GM19238 (cell line): ENCODE data around the gene DENND4A.
A peak's percentile ranks its signal among the peaks of the same experiment; 100 is the strongest.
"Not testable (repeated sequence)": the region's sequence is repeated elsewhere in the genome, so short reads cannot be mapped to it uniquely, and the experiment has no call there.

ENCODE experiments used
- DNase-seq: peaks from one replicate; pipeline ENCODE4 v3.0.0; 2011; ENCODE audit warnings: low spot score; ENCODE audit not compliant: insufficient read length

The DENND4A gene

DNA sequence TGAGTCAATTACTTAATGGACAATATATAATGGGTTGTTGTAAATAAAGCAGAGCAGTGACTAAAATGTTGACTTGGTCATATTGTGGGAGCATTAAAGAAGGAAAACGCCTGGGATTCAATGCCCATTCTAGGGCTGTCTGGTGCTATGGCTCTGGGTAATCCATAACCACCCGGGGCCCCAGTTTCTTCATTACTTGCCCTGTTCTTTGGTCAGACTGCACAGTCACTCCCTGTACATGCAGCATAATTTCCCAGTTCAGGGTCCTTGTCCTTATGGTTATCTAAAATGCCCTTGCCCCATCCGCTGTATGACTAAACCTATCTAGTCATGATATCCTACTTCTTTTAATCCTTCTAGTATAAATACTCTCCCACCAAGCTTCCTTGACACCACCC is 27.5 kb upstream of the DENND4A start:
- no peak for DNase-seq

DNA sequence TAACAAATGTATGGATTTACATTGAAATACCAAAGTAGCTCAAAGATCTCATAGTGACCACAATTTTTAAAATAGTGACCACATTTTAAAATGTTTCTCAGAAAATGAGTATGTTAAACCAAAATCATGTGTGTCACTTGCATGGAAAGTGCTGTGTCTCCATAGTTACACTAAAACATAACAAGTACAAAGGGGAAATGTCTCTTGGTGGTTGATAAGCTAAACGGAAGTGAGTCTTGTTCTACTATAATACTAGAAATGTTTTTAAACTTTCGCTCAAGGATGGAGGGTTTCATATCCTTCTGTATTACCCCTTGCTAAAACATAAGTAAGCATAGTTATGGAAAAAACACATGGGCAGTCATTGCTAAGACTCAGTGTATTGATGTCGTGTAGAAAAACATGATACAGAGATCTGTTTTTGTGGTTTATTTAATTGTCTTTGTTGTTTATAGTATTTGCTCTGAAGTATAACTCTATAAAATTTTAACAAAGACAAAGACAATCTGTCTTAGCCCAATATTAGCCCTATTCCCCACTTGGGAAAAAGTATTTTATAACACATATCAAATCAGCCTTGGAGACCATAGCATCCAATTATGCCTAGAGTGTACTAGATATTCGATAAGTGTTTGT is 27.0 kb upstream of the DENND4A start:
- no peak for DNase-seq

DNA sequence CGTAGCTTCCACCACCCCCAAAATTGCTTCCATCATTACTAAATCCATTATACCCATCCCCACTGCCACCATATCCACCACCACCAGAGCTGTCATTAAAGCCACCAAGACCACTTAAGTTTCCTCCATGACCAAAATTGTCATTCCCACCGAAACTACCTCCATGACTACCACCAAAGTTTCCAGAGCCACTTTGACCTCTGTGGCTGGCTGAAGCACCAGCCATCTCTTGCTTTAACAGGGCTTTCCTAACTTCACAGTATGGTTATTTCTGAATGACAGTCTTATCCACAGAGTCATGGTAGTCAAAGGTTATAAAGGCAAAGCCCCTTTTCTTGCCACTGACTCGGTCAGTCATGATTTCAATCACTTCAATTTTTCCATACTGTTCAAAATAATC is 24.3 kb upstream of the DENND4A start:
- no peak for DNase-seq

DNA sequence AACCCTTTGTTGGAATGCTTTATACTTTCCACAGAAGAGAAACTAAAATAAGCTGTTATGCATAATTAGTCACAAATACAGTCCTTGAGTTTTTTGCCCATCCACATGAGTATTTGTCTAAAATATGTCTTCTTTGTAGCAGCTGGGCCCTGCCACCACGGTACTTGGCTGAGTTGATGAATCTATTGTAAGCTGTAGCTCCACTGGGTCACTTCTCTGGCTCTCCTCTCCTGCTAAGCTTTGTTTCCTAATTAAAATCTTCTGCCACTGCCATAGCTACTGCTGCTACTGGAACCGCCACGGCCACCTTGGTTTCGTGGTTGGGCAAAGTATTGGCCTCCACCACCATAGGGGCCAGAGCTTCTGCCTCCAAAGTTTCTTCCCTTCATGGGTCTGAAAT is 23.9 kb upstream of the DENND4A start:
- DNase-seq = not testable (repeated sequence)

DNA sequence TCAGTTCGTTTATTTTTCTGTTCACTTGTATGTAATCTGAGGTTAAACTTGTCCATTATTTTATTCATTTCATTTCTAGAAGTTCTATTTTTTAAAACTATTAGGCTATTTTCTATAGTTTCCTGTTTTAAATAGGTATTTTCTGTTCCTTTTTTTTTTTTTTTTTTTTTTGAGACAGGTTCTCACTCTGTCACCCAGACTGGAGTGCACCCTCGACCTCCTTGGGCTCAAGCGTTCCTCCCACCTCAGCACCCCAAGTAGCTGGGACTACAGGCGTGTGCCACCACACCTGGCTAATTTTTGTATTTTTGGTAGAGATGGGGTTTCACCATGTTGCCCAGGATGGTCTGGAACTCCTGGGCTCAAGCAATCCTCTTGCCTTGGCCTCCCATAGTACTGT is 22.2 kb upstream of the DENND4A start:
- DNase-seq = not testable (repeated sequence)

DNA sequence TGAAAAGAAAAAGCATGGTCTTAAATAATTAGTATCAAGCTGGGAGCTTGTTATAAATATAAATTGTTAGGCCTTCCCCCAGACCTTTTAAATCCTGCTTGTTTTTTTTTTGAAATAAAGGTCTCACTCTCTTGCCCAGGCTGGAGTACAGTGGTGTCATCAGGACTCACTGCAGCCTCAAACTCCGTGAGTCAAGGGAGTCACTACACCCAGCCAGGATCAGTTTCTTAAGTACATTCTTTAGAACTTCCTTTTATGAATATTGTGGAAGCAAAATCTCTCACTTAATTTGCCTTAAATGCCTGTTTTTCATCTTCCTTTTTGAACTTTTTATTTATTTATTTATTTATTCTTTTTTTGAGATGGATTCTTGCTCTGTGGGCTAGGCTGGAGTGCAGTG is 20.8 kb upstream of the DENND4A start:
- DNase-seq = no peak

DNA sequence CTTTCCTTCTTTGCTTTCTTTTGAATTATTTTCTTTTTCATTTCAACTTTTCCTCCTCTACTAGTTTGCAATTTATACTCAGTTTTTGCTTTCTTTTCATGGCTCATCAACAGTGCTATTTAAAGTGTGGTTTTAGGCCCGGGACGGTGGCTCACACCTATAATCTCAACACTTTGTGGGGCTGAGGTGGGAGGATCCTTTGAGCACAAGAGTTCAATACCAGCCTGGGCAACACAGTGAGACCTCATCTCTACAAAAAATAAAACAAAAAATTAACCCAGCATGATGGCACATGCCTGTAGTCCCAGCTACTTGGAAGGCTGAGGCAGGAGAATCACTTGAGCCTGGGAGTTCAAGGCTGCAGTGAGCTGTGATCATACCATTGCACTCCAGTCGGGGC is 20.4 kb upstream of the DENND4A start:
- no peak for DNase-seq

DNA sequence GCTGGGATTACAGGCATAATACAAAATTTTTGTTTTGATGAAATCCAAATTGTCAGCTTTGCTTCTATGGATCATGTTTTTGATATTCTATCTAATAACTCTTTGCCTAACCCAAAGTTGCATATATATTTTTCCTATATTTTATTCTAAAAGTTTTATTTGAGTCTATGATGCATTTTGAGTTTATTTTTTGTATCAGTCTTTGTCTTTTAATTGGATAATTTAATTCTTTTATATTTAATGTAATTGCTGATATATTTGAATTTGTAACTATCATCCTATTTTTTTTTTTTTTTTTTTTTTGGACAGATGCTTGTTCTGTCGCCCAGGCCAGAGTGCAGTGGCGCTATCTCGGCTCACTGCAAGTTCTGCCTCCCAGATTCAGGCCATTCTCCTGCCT is 19.7 kb upstream of the DENND4A start:
- DNase-seq = no peak

DNA sequence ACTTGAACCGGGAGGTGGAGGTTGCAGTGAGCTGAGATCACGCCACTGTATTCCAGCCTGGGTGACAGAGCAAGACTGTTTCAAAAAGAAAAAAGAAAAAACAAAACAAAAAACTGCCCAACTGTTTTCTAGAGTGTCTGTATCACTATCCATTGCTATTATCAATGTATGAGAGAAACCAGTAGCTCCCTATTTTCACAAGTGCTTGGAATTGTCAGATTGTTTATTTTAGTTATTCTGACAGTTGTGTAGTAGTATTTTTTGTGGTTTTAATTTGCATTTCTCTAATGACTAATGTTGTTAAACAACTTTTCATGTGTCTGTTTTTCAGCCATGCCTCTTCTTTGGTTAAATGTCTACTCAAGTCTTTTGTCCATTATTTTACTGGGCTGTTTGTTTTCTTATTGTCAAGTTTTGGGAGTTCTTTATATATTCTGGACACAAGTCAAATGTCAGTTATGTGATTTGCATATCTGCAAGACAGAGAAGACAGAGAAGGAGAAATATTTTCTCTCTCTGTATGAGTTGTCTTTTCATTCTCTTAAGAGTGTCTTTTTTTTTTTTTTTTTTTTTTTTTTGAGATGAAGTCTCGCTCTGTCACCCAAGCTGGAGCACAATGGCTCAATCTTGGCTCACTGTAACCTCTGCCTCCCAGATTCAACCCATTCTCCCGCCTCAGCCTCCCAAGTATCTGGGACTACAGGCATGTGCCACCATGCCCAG is 19.1 kb upstream of the DENND4A start:
- DNase-seq = not testable (repeated sequence)

DNA sequence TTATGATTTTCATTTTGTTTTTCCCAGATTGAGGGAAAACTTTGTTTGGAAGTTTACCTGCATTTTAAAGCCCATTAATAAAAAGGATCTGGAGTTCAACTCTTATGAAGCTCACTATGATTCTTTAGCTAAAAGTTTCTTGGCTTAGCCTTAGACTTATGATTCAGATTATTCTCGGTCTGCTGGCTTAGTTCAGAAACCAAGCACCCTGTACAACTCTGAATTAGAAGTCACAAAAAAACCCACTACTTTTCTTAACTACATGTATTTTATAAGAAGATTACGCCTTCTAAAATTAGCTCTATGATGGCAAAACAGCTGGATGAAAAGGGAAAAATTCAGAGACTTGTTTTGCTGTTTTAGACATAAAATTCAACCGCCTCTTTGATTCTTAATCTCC is 14.3 kb upstream of the DENND4A start:
- DNase-seq = no peak

DNA sequence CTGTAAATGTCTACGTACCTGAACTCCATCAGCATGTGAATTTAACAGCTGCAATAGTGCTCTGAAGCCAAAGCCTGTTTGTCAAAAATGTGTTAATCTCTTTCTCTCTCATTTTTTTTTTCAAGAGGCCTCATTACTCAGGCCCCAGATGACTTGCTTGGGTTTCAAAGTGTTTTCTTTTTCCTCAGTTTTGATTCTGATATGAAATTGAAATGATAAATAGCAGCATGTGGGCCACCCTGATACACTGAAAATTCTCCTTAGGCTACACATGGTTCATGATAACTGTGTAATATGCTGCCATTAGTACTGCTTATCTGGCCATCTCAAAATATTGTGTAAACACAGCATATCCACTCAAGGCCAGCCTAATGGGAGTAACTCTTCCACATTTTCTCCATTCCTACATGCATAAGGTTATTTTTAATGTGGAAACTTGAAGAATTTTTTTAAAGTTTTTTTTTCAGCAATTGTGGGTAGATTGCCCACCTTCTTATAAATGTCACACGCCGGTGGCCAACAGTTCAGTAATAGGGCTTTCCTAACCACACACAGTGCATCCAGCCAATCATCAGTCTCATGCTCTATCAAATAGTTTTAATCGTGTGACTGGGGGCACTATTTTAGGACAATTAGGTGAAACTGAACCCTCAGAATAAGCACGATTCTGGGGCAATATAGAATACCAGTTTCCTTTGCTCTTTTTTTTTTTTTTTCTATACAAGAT is 13.1 kb upstream of the DENND4A start:
- DNase-seq = no peak

DNA sequence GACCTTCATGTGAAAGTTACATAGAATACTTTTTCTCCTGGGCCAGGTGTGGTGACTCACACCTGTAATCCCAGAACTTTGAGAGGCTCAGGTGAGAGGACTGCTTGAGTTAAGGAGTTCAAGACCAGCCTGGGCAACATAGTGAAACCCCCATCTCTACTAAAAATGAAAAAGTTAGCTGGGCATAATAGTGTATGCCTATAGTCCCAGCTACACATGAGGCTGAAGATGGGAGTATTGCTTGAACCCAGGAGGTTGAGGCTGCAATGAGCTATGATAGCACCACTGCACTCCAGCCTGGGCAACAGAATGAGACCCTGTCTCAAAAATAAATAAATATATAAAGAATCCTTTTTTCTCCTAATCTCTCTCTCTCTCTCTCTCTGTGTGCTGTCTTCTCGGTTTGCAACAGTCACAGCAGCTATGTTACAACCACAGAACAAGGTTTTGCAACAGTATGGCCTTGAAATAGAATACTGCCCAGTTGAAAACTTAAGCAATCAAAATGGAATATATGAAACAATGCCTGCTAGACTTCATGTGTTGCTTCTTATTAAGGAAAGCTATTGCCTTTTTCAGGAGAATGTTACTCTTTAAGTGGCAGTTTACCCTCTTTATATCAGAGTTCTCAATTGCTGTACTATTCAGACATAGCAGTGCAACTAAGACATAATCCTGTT is 12.3 kb upstream of the DENND4A start:
- DNase-seq = no peak

DNA sequence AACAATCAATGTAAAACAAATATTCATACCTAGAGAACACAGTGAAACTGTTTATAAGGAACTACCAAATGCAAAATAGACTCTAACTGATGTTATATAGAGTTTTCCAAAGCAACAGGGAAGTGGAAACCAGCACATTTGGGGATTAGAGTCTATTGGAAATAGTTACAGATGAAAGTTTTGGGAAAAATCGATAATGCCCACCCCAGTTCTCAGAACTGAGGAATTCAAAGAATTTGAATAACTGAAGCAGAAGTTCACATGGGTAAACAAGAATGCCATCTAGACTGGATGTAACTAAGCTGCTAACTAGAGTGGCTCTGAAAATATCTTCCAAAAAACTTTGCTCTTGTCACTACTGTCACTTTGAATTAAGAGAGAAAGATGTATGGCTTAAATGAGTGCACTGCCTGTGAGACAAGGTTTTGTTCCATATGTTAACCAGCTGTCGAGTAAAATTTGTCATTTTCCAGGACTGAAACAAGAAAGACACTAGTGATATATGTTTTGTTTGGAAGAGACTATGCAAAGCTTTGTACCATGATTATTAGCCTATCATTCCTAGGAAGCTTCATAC is 9.2 kb upstream of the DENND4A start:
- DNase-seq = no peak

DNA sequence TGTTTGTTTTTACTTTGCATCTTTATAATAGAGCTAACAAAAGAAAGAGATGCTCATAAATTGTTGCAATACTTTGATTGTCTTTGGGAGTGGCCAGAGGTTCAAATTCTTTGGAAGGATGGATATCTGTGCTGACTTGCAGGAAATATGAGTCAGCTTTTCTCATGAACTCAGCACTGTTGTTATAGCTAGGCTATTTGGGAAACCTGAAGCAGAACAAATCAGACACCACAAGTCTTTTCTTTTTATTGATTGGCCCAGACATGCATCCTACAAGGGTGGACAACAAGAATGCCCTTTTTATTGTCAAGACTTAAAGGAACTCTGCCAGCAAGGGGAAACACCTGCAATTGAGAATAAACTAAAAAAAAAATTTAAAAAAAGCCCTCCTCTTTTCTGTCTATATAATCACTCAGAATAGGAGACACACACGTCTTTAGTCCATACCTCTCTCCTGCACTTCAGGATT is 4.6 kb upstream of the DENND4A start:
- DNase-seq = no peak

DNA sequence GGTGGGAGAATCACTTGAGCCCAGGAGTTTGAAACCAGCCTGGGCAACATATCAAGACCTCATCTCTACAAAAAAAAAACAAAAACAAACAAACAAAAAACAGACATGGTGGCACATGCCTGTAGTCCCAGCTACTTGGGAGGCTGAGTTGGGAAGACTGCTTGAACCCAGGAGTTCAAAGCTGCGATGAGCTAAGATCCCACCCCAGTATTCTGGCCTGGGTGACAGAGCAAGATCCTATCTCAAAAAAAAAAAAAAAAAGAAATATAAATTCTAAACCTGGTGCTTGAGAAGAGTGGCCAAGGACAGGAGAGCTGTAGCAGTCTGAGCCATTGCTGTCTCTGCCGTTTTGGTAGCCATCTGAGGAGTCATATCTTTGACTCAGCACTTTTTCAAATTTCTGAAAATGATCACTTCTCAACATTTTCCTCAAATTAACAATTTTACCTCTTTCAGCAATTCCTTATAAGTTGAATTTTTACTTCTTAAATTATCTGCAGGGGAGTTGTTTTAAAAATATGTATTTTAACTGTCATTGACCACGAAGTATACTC is 3.6 kb upstream of the DENND4A start:
- no peak for DNase-seq

DNA sequence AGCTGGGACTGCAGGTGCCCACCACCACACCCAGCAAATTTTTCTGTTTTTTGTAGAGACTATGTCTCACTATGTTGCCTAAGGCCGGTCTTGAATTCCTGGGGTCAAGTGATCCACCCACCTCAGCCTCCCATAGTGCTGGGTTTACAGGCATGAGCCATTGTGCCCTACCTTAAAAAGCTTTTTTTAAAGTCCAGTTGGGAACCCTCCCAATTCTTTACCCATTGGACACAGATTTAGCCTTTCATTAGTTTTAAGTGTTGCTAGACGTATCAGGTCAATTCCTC is 1.7 kb upstream of the DENND4A start:
- DNase-seq = no peak

DNA sequence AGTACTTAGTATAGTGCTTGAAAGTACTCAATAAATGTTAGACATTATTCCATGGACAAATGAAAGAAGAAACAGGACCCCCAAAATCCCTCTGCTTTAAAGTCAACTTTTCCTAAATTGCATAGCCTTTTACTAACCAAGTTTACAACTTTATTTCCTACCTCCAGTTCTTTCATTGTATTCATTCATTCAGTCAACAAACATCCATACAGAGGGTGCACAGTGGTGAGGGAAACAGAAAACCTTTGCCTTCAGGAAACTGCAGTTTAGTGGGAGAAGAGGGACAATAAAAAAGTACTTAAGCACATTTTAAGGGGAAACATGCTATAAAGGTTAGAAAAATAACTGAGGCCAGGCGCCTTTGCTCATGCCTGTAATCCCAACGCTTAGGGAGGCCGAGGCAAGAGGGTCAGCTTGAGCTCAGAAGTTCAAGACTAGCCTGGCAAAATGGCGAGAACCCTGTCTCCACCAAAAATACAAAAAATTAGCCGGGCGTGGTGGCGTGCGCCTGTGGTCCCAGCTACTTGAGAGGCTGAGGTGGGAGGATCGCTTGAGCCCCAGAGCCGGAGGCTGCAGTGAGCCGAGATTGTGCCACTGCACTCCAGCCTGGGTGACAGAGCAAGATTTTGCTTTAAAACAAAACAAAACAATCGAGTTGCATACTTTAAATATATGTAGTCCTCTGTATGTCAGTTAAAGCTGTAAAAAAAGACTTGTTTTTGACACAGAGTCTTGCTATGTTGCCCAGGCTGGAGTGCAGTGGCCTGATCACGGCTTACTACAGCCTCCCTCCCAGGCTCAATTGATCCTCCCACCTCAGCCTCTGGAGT is 1.1 kb upstream of the DENND4A start:
- no peak for DNase-seq

DNA sequence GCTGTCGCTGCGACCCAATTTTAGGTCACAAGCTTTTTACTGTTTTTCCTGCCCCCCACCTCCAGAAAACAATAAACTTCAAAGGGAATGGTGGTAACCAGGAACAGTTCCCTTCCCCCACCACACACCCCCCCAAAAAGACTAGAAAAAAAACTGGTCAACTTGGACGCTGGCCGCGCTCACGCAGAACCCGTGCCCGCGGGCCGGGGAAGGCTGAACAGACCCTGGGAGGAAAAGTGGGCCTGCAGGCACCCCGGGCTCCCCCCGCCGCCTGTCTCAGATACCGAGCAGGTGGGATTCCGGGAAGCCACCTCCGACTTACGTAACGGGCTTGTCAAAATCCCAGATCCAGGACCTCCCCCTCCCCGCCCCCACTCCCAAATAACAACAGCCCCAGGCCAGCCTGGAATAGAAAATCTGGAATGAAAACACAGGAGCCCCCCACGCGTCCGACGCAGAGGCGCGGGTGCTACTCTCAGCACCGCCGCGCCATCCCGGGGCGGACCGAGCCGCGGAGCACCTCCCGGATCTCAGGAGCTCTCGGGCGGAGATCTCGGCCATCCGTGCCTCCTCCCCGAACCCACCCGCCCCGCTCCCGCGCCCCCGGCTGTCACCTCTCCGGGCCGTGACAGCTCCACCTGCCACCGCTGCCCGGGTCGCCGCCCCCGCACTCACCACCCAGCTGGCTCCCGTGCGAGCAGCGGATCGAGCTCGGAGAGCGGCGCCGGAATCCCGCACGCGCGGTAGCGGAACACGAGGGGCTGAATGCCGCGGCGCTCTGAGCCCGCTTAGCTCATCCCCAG is 557 bp downstream of the DENND4A start:
- peak; percentile 19 for DNase-seq

DNA sequence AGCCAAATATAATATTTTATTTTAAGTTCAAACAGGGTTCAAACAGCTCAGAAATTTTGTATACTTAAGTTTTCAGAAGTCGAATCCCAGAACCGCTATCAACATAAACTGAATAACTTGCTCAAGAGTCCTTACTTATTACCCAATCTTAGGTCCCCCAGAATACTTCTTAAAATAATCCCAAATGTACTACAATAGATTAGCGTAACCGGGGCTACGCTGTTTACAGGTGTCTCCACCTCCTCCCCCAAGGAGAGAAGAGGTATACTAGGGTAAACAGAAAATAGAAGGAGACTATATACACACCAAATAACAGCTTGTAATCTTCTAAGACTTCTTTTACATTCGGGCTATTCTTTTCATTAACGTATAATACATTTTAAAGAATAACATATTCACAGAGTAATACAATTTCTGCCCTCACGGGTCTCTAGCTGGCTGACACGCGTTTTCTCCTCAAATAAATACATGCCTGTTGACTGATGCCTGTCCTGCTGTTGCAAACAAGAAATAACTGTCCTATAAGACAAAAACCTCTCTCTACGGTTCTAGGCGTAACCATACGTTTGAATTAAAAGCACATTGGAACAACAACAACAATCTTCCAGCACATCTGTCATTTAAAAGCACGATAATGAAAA is 1.3 kb downstream of the DENND4A start:
- DNase-seq = no peak
